Measurements from ENCODE around the gene VTI1A.
"Not testable (repeated sequence)": the region's sequence is repeated elsewhere in the genome, so short reads cannot be mapped to it uniquely, and the experiment has no call there.

VTI1A gene

GRCh38 chr10:112535531-112535951 is 88.5 kb downstream of the VTI1A start:
- no peak for TF ChIP-seq CTCF (IDR thresholded peaks at IDR 0.05; ENCODE audit: control insufficient read depth, extremely low read depth, insufficient read depth)
- no peak overlapping the region for H3K4me3 ChIP-seq (ENCODE audit: low read depth, low read length)
- no peak for DNase-seq (ENCODE audit: low read depth)

GRCh38 chr10:112536663-112537062 is 89.6 kb downstream of the VTI1A start:
- DNase-seq (ENCODE audit: low read depth): no peak
- TF ChIP-seq CTCF (IDR thresholded peaks at IDR 0.05; ENCODE audit: control insufficient read depth, extremely low read depth, insufficient read depth): no peak

GRCh38 chr10:112538168-112538567 is 91.2 kb downstream of the VTI1A start:
- no peak overlapping the region for H3K4me3 ChIP-seq (ENCODE audit: low read depth, low read length)
- no peak for TF ChIP-seq CTCF (IDR thresholded peaks at IDR 0.05; ENCODE audit: control insufficient read depth, extremely low read depth, insufficient read depth)
- no peak for DNase-seq (ENCODE audit: low read depth)

More at GRCh38 chr10:112536663-112537062, 89.6 kb downstream of the VTI1A start:
- H3K4me3 ChIP-seq (ENCODE audit: low read depth, low read length): no peak overlapping the region

GRCh38 chr10:112539340-112539739 is 92.3 kb downstream of the VTI1A start:
- H3K4me3 ChIP-seq (ENCODE audit: low read depth, low read length): no peak overlapping the region
- TF ChIP-seq CTCF (IDR thresholded peaks at IDR 0.05; ENCODE audit: control insufficient read depth, extremely low read depth, insufficient read depth): no peak
- no peak for DNase-seq (ENCODE audit: low read depth)

- DNase-seq (ENCODE audit: low read depth); H3K4me3 ChIP-seq (ENCODE audit: low read depth, low read length): not testable (repeated sequence)
Measured at GRCh38 chr10:112542823-112543222, 95.8 kb downstream of the VTI1A start.

GRCh38 chr10:112546474-112546873 is 99.5 kb downstream of the VTI1A start:
- no peak for TF ChIP-seq CTCF (IDR thresholded peaks at IDR 0.05; ENCODE audit: control insufficient read depth, extremely low read depth, insufficient read depth)
- no peak overlapping the region for H3K4me3 ChIP-seq (ENCODE audit: low read depth, low read length)

GRCh38 chr10:112548535-112549276 is 101.7 kb downstream of the VTI1A start:
- no peak overlapping the region for H3K4me3 ChIP-seq (ENCODE audit: low read depth, low read length)
- TF ChIP-seq CTCF (IDR thresholded peaks at IDR 0.05; ENCODE audit: control insufficient read depth, extremely low read depth, insufficient read depth): no peak
- DNase-seq (ENCODE audit: low read depth): no peak

More at GRCh38 chr10:112546474-112546873, 99.5 kb downstream of the VTI1A start:
- no peak for DNase-seq (ENCODE audit: low read depth)
